Medulla oblongata (tissue), 1 donor: ENCODE measurements around the gene KCNK18.
"Not testable (repeated sequence)": the region's sequence is repeated elsewhere in the genome, so short reads cannot be mapped to it uniquely, and the experiment has no call there.

ENCODE experiments used
- DNase-seq: peaks from one replicate; pipeline ENCODE4 v3.0.0-alpha.2; 2015; ENCODE audit errors: extremely low spot score

The KCNK18 gene

DNA sequence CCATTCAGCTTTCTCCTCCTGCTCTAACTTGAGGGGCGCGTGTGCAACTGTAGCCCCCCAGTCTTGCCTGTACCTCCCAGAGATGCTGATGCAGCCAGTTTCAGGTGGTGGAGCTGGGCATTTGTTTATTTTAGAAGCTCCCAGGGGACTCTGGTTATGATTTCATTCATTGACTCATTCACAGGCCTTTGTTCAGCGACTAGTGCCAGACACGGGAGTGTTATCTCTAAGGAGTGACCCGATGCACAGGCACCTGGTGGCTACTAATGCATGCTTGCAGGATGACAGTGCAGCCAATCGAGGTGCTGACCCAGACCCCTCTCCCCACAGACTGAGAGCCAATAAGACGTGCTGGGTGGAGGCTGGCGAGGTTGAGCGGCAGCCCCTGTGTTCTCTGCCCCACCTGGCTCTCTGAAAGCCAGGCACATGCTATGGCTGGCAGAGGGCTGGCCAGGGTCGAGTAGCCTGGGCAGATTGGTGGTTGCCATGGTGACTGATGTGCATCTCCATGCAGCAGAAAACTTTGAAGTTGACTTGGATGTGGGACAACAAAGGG lies 23.9 kb downstream of the KCNK18 start:
- no peak for DNase-seq

- no peak for DNase-seq
These were observed 25.3 kb downstream of the KCNK18 start for GRCh38 chr10:117222552-117222951.

DNA sequence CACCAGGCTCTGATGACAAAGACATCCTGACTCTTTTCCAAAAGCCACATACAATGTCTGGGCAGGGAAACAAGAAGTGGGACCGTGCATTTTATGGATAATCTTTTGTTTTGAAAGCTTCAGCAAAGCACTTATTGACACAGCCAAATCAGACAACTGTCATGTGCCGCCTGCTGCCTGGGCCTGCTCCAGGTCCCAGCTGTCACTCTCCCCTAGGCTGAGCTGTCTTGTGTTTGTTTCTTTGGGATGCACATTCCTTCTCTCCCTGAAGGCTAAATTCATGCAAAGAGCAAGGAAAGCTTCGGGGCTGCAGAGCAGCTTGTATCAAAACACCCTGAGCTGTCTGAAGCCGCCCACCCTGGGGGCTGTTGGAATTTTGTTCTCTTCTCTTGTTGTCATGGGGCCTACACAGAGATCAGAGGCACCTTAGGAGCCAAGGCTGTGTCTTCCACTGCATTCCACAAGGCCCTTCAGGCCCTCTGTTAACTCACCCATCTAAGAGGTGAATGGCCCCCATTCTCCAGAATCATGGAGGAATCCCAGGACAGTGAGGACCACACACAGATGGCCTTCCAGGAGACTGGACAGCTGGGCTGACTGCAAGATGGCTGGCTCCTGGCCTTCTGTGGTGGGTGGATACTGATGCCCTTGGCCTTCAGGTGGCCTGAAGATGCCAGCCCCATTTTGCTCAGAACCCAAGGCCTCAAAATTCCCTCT lies 25.8 kb downstream of the KCNK18 start:
- DNase-seq, result no peak

- no peak for DNase-seq
These were observed 26.6 kb downstream of the KCNK18 start for GRCh38 chr10:117223693-117224430.

- no peak for DNase-seq
These were observed 27.6 kb downstream of the KCNK18 start for GRCh38 chr10:117224881-117225280.

- DNase-seq, result peak; percentile 8
These were observed 29.6 kb downstream of the KCNK18 start for GRCh38 chr10:117226813-117227451.

- DNase-seq, result no peak
These were observed 30.9 kb downstream of the KCNK18 start for GRCh38 chr10:117228210-117228609.

GRCh38 chr10:117230107-117230506 lies 32.8 kb downstream of the KCNK18 start:
- not testable (repeated sequence) for DNase-seq

DNA sequence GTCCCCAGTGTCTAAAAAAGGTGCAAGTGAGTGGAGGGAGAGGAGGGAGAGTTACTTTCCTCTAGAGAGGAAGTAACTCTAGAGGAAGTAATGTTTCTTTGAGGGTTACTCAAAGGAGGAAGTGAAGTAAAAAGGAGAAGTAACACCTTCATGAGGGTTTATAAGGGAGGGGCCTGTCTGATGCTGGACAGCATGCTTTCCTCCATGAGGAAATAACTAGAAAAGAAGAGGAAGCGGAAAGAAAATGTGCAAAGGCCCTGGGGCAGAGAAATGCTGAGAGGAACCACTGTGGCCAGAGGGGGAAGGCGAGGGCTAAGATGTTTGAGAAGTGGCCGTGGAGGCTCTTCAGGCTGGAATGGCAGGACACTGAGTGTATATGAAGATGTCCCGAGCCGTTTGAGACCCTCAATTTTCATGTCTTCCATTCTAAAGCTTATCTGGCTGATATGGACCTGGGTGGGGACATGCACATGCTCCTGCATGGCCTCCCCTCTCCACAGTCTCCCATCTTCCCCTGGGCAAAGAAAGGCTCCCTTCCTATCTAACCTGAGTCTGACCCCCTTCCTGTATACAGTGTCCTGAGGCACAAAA lies 40.2 kb downstream of the KCNK18 start:
- no peak for DNase-seq

DNA sequence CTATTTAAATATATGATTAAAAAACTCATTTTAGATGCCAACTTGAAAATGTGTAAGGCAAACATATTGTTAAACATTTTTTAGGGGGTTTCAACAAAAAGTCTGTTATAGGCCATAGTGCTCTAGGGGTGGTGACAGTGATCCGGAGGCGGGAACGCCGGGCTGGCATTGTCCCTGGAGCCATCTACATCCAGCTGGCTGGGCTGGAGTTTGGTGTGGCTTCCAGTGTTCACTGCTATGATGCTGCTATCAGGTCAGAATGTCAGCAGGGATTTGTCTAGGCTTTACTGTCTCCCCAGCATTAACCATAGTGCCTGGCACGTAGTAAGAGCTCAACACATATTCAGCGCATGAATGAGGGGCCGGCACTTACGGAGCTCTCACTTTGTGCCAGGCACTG lies 41.8 kb downstream of the KCNK18 start:
- DNase-seq, result no peak

DNA sequence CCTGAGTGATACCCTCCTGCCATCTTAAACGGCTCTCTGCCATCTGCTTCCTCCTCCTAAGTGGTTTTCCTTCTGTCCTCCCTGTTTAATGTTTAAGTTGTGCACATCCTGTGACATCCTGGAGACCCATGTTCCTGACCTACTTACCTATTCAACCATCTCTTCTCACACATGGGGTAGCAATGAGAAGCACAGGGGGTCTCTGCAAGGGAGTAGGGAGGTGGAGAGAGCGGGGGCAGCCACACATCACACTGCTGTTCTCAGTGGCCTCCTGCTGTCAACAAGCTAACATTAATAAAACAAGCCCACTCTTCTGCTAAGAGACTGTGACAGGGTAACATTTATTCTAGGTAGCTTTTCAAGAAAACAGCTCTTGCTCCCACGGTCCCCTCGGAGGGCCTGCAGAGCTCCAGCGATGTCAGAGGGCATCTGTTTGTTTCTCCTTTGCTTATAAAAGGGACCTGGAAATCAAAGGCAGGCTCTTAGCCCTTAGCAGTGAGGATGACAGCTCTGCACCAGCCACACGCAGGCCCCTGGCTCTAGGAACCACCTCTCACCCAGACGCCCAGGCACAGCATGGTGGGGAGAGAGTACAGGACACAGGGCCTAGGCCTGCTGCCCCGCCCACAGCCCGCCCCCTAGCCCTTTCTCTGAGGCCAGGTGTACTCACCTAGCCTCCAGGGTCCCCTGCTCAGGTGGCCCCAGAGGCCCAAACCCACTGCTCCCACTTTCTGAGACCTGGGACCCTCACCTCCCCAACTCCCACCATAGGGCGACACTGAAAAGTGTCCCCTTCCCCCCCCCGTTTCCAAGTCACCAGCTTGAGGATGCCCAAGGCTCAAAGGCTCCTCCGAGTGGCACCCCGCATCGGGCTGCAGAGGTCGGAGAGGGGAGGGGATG lies 42.7 kb downstream of the KCNK18 start:
- DNase-seq, result no peak

GRCh38 chr10:117240621-117241529 lies 43.6 kb downstream of the KCNK18 start, which contains the start of gene SLC18A2:
TSS of gene SLC18A2 (plus strand) at chr10:117241114. CDS start at chr10:117241694, 580 bp downstream.
- no peak for DNase-seq

GRCh38 chr10:117241541-117242462 lies 44.5 kb downstream of the KCNK18 start:
- DNase-seq, result no peak

GRCh38 chr10:117242463-117242832 lies 45.2 kb downstream of the KCNK18 start:
- no peak for DNase-seq

DNA sequence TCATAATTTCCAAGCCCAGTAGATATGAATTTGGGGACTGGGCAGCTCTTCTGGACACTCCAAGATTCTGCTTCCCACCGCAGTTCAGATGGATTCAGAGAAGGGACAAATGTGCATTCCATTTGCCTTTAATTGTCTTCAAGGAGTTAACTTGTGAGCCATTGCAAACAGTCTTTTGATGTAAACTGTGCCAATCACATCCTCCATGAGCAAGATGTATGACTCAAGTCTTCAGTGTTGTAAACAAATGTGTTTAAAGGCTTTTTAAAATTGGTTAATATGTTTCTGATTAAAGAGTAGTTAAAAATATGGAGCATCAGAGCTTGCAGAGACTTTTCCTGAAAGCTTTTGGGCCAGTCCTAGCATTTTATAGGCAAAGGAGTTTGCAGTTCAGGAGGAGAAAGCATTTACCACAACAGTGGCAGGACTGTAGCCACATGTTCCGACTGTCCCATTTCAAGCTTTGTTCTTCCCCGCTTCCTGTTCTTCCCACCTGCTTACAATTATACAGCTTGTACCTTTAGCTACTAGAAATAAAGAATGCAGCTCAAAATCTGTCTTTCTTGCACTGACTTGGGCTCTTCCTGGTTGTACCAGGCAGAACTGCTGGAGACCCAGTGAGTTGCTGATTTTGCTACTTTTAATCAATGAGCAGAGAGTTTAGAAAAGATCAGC lies 49.8 kb downstream of the KCNK18 start:
- DNase-seq, result no peak

GRCh38 chr10:117248750-117249465 lies 51.6 kb downstream of the KCNK18 start:
- no peak for DNase-seq

DNA sequence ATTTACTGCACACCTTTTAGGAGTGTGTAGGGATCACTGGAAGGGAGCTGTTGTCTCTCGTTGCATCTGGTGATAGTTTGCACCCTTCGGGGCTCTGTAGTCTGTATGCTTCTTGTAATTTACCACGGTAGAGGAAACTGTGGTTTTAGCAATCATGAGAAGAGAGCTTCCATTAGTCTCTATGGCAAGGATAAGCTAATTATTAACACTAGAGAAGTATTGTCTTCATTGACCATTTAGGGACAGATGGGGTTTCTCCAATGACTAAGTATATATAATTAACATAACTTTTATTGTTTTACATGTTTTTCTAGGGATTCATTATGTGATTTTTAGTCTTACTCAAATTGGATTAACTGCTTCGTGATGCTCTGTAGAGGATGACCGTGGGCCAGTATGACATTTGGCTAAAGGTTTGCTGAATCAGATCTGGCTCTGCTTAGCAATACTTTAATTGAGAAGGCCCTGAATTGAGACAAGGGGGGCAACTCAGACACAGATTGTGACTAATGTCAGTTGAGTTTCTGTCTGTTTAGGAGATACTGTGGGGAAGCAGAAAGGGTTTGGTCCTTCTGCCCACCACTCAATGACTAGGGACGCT lies 52.3 kb downstream of the KCNK18 start:
- no peak for DNase-seq
